Measurements from ENCODE around the gene CUL1.

Gene CUL1

GRCh38 chr7:148809856-148810255, 111.2 kb downstream of the CUL1 start:
- no peak for DNase-seq

GRCh38 chr7:148811892-148812291, 113.2 kb downstream of the CUL1 start:
- DNase-seq = no peak

- DNase-seq = no peak
Measured at GRCh38 chr7:148813890-148814289, 115.2 kb downstream of the CUL1 start.

GRCh38 chr7:148814922-148815559, 116.3 kb downstream of the CUL1 start:
- no peak for DNase-seq

GRCh38 chr7:148815612-148816011, 116.9 kb downstream of the CUL1 start:
- DNase-seq = no peak

GRCh38 chr7:148819697-148820360, 121.1 kb downstream of the CUL1 start:
- DNase-seq = no peak

GRCh38 chr7:148821422-148821821, 122.7 kb downstream of the CUL1 start:
- DNase-seq = no peak

- no peak for DNase-seq
Measured at GRCh38 chr7:148824864-148825263, 126.2 kb downstream of the CUL1 start.

GRCh38 chr7:148825338-148825737, 126.6 kb downstream of the CUL1 start:
- DNase-seq = no peak

GRCh38 chr7:148828965-148829364, 130.3 kb downstream of the CUL1 start:
- DNase-seq = no peak

- DNase-seq = no peak
Measured at GRCh38 chr7:148830897-148831692, 132.4 kb downstream of the CUL1 start.

GRCh38 chr7:148831782-148832181, 133.1 kb downstream of the CUL1 start:
- DNase-seq = no peak

GRCh38 chr7:148834605-148835004, 135.9 kb downstream of the CUL1 start:
- DNase-seq = no peak

- no peak for DNase-seq
Measured at GRCh38 chr7:148835854-148836253, 137.2 kb downstream of the CUL1 start.

- DNase-seq = peak; percentile 25 to 44
Measured at GRCh38 chr7:148838905-148839304, 140.2 kb downstream of the CUL1 start.

- DNase-seq = no peak
Measured at GRCh38 chr7:148847815-148848734, 149.4 kb downstream of the CUL1 start.

GRCh38 chr7:148849393-148850098, 150.8 kb downstream of the CUL1 start:
- no peak for DNase-seq

GRCh38 chr7:148850564-148850963, 151.9 kb downstream of the CUL1 start:
- DNase-seq = no peak

All from CD4-positive, alpha-beta T cell treated with Interleukin-1 beta for 1 hour (primary cell).